Measurements from ENCODE around the gene DBT.

DBT gene

GRCh38 chr1:100265562-100265930 lies 15.9 kb upstream of the DBT start:
- TF ChIP-seq GATA3 (IDR thresholded peaks at IDR 0.05; ENCODE audit: low read depth, low read length) (no peak), GATA2 (IDR thresholded peaks at IDR 0.05; ENCODE audit: low read depth, low read length) (no peak)

GRCh38 chr1:100261686-100262085 lies 12.1 kb upstream of the DBT start:
- no peak for TF ChIP-seq GATA2 (IDR thresholded peaks at IDR 0.05; ENCODE audit: low read depth, low read length)
- TF ChIP-seq GATA3 (IDR thresholded peaks at IDR 0.05; ENCODE audit: low read depth, low read length): no peak

- TF ChIP-seq GATA3 (IDR thresholded peaks at IDR 0.05; ENCODE audit: low read depth, low read length) (no peak), GATA2 (IDR thresholded peaks at IDR 0.05; ENCODE audit: low read depth, low read length) (no peak)
These were observed 3.9 kb upstream of the DBT start for GRCh38 chr1:100253552-100253951.

- no peak for TF ChIP-seq GATA3 (IDR thresholded peaks at IDR 0.05; ENCODE audit: low read depth, low read length)
- no peak for TF ChIP-seq GATA2 (IDR thresholded peaks at IDR 0.05; ENCODE audit: low read depth, low read length)
These were observed 3.3 kb upstream of the DBT start for GRCh38 chr1:100252901-100253300.

GRCh38 chr1:100250807-100251206 lies 1.2 kb upstream of the DBT start:
- no peak for TF ChIP-seq GATA3 (IDR thresholded peaks at IDR 0.05; ENCODE audit: low read depth, low read length)
- TF ChIP-seq GATA2 (IDR thresholded peaks at IDR 0.05; ENCODE audit: low read depth, low read length): no peak

GRCh38 chr1:100250264-100250663 lies 630 bp upstream of the DBT start:
- TF ChIP-seq GATA2 (IDR thresholded peaks at IDR 0.05; ENCODE audit: low read depth, low read length): no peak
- TF ChIP-seq GATA3 (IDR thresholded peaks at IDR 0.05; ENCODE audit: low read depth, low read length): no peak

- no peak for TF ChIP-seq GATA2 (IDR thresholded peaks at IDR 0.05; ENCODE audit: low read depth, low read length)
- TF ChIP-seq GATA3 (IDR thresholded peaks at IDR 0.05; ENCODE audit: low read depth, low read length): no peak
These were observed 488 bp downstream of the DBT start for GRCh38 chr1:100249155-100249536.

- no peak for TF ChIP-seq GATA2 (IDR thresholded peaks at IDR 0.05; ENCODE audit: low read depth, low read length)
- no peak for TF ChIP-seq GATA3 (IDR thresholded peaks at IDR 0.05; ENCODE audit: low read depth, low read length)
These were observed 2.9 kb downstream of the DBT start for GRCh38 chr1:100246738-100247137.

- no peak for TF ChIP-seq GATA3 (IDR thresholded peaks at IDR 0.05; ENCODE audit: low read depth, low read length)
- TF ChIP-seq GATA2 (IDR thresholded peaks at IDR 0.05; ENCODE audit: low read depth, low read length): no peak
These were observed 9.0 kb downstream of the DBT start for GRCh38 chr1:100240631-100241030.

GRCh38 chr1:100239961-100240360 lies 9.7 kb downstream of the DBT start:
- TF ChIP-seq GATA3 (IDR thresholded peaks at IDR 0.05; ENCODE audit: low read depth, low read length) (no peak), GATA2 (IDR thresholded peaks at IDR 0.05; ENCODE audit: low read depth, low read length) (no peak)

- TF ChIP-seq GATA2 (IDR thresholded peaks at IDR 0.05; ENCODE audit: low read depth, low read length) (no peak), GATA3 (IDR thresholded peaks at IDR 0.05; ENCODE audit: low read depth, low read length) (no peak)
These were observed 12.5 kb downstream of the DBT start for GRCh38 chr1:100237091-100237490.

- TF ChIP-seq GATA2 (IDR thresholded peaks at IDR 0.05; ENCODE audit: low read depth, low read length) (no peak), GATA3 (IDR thresholded peaks at IDR 0.05; ENCODE audit: low read depth, low read length) (no peak)
These were observed 15.2 kb downstream of the DBT start for GRCh38 chr1:100234432-100234831.

GRCh38 chr1:100232156-100232555 lies 17.5 kb downstream of the DBT start:
- TF ChIP-seq GATA2 (IDR thresholded peaks at IDR 0.05; ENCODE audit: low read depth, low read length): no peak

- no peak for TF ChIP-seq GATA2 (IDR thresholded peaks at IDR 0.05; ENCODE audit: low read depth, low read length)
- TF ChIP-seq GATA3 (IDR thresholded peaks at IDR 0.05; ENCODE audit: low read depth, low read length): no peak
These were observed 17.9 kb downstream of the DBT start for GRCh38 chr1:100231721-100232120.

- TF ChIP-seq GATA3 (IDR thresholded peaks at IDR 0.05; ENCODE audit: low read depth, low read length) (no peak), GATA2 (IDR thresholded peaks at IDR 0.05; ENCODE audit: low read depth, low read length) (no peak)
These were observed 18.9 kb downstream of the DBT start for GRCh38 chr1:100230765-100231164.

GRCh38 chr1:100229681-100230443 lies 19.8 kb downstream of the DBT start:
- TF ChIP-seq GATA3 (IDR thresholded peaks at IDR 0.05; ENCODE audit: low read depth, low read length): no peak
- no peak for TF ChIP-seq GATA2 (IDR thresholded peaks at IDR 0.05; ENCODE audit: low read depth, low read length)

Data from SH-SY5Y (cell line).